Gastrocnemius medialis (tissue), 4 donors: Measurements from ENCODE around the gene ZDHHC8. TPM values are rescaled to one million over a fixed set of nuclear protein-coding genes. Genes with fewer than 3 reads are reported as not detected.

Source experiments
- ATAC-seq, 2 donors: fragments of 150-250 bp; one replicate each; pipeline ENCODE4 v1.9.1; 2016
- DNase-seq, 2 donors: peaks; one replicate each; pipeline ENCODE4 v3.0.0-alpha.2; 2019
- H3K27ac ChIP-seq, 4 donors: fragments of 200-600 bp; sonication (generic); 1 replicate in 1 of 4; 2 replicates in 3 of 4; pipeline ENCODE4 v1.5.1; 2016 to 2018; ENCODE audit warnings: mild to moderate bottlenecking in 2 of 4, moderate library complexity in 1 of 4
- H3K27me3 ChIP-seq, 3 donors: fragments of 200-600 bp; sonication (generic) in 2 of 3; 1 replicate in 1 of 3; 2 replicates in 2 of 3; pipeline versions ENCODE4 v1.5.1 to v1.6.0; 2016 to 2019; ENCODE audit warnings: mild to moderate bottlenecking in 1 of 3, moderate library complexity in 1 of 3
- H3K36me3 ChIP-seq, 2 donors: fragments of 200-600 bp; sonication (generic) in 1 of 2; one replicate each; pipeline ENCODE4 v1.5.1; 2017 to 2018
- H3K4me1 ChIP-seq, 2 donors: fragments of 200-600 bp; sonication (generic) in 1 of 2; one replicate each; pipeline ENCODE4 v1.5.1; 2016 to 2017; ENCODE audit warnings: mild to moderate bottlenecking in 2 of 2
- H3K4me3 ChIP-seq, 4 donors: fragments of 200-600 bp; sonication (generic) in 3 of 4; 1 replicate in 1 of 4; 2 replicates in 3 of 4; pipeline ENCODE4 v1.5.1; 2016 to 2019; ENCODE audit warnings: mild to moderate bottlenecking in 2 of 4
- H3K9me3 ChIP-seq, 3 donors: fragments of 200-600 bp; sonication (generic) in 2 of 3; 1 replicate in 1 of 3; 2 replicates in 2 of 3; pipeline ENCODE4 v1.5.1; 2016 to 2019
- POLR2A ChIP-seq, 2 donors: fragments of 450-650 bp; IDR thresholded peaks; one replicate each; pipeline ENCODE4 v1.6.1; 2017; ENCODE audit warnings: antibody characterized with exemption in 2 of 2, mild to moderate bottlenecking in 2 of 2, moderate library complexity in 2 of 2
- in situ Hi-C, 4 donors: fragments of 200-750 bp; cut with MboI; loops; one replicate each; pipeline versions ENCODE4 v1.15.0 to v1.8.0; 2017; ENCODE audit warnings: low sequenced_read_pairs in 4 of 4
- intact Hi-C: fragments of 100-400 bp; cut with DNase I; formaldehyde crosslinking; loops from one replicate; pipeline ENCODE4 v1.15.1; 2023; ENCODE audit warnings: low total_unique reads
- total RNA-seq, 4 donors: library from RNA; depleted of rRNA; stranded (reverse); fragments of >200 nt; gene quantifications; one replicate each; pipeline versions ENCODE4 v1.1.0 to v1.2.3, GENCODE V29; 2016
- TF ChIP-seq, protein P1 (sequence below), 5 experiments: fragments of 450-650 bp in 3 of 5; fragments of 200-600 bp in 2 of 5; sonication (generic) in 2 of 5; IDR thresholded peaks in 4 of 5; conservative IDR thresholded peaks in 1 of 5; 1 replicate in 4 of 5; 2 replicates in 1 of 5; pipeline ENCODE4 v1.5.1; 2016 to 2019; ENCODE audit warnings: antibody characterized with exemption in 5 of 5, mild to moderate bottlenecking in 3 of 5, moderate library complexity in 3 of 5

The ZDHHC8 gene
- total RNA-seq, 4 donors from 2014 or later = 7.3 to 15.8 (median 12.8) TPM

DNA sequence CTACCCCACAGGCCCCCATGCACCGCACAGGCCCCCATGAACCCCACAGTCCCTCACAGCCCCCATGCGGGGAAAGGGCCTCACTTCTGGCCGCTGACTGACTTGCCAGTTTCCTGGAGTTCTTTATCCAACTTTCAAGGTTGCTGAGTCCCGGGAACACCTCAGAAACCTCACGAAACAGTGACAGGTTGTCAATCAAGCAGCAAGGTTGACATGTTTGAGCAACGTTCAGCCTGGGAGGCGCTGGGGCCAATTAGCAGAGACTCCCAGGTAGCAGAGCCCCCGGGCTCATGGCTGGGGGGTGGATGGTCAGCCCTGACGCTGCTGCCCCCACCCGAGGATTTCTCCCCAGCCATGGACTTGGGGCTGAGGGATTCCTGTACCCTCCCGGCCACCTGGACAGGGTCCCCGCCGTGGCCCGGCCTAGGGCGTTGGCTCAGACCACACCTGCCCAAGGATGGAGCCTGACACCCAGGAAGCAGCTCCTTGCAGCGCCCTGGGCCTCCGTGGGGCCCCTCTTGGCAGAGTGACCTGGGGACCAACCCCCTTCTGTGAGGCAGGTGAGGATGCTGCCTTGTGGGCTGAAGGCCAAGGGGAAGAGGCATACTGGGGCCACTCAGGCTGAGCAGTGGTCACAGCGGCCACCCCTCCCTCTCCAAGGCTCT lies 53.0 kb downstream of the ZDHHC8 start:
- in situ Hi-C loops = no loop called here

DNA sequence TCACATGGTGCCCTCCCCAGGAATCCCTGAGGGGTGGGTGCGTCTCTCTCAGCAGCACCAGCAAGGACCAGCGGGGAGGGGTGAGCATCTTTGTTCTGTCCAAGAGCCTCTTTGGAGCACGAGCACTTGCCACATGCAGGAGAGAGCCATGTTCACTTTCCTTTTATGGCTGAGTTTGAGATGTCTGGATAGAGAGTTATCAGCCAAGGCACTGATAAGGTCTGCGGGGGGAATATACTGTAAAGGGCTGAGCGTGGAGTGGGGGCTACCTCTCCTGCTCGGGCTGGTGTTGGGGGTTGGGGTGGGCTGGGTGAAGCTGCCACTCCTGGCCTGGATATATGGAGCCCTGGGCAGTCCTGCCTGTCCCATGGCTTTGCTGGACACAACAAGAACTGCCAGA lies 54.1 kb downstream of the ZDHHC8 start:
- in situ Hi-C loops (no loop called here), intact Hi-C loops (no loop called here)
- no peak overlapping the region for H3K4me3 ChIP-seq
- DNase-seq = no peak
- H3K36me3 ChIP-seq = no peaks in the 10 kb centered on the region
- no peak overlapping the region for H3K27ac ChIP-seq
- no peaks in the 10 kb centered on the region for H3K27me3 ChIP-seq
- no peak for ATAC-seq
- no peak for TF ChIP-seq POLR2A (IDR thresholded peaks at IDR 0.05)
- TF ChIP-seq, protein P1, sequence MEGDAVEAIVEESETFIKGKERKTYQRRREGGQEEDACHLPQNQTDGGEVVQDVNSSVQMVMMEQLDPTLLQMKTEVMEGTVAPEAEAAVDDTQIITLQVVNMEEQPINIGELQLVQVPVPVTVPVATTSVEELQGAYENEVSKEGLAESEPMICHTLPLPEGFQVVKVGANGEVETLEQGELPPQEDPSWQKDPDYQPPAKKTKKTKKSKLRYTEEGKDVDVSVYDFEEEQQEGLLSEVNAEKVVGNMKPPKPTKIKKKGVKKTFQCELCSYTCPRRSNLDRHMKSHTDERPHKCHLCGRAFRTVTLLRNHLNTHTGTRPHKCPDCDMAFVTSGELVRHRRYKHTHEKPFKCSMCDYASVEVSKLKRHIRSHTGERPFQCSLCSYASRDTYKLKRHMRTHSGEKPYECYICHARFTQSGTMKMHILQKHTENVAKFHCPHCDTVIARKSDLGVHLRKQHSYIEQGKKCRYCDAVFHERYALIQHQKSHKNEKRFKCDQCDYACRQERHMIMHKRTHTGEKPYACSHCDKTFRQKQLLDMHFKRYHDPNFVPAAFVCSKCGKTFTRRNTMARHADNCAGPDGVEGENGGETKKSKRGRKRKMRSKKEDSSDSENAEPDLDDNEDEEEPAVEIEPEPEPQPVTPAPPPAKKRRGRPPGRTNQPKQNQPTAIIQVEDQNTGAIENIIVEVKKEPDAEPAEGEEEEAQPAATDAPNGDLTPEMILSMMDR (IDR thresholded peaks at IDR 0.05 in 4 of 5, conservative IDR thresholded peaks at IDR 0.05 in 1 of 5) = no peak
- no peaks in the 10 kb centered on the region for H3K9me3 ChIP-seq
- no peaks in the 10 kb centered on the region for H3K4me1 ChIP-seq

More for the DNA sequence above, 53.0 kb downstream of the ZDHHC8 start:
- H3K4me3 ChIP-seq = no peak overlapping the region
- no peak for ATAC-seq
- no peaks in the 10 kb centered on the region for H3K9me3 ChIP-seq
- H3K4me1 ChIP-seq = no peaks in the 10 kb centered on the region
- no peaks in the 10 kb centered on the region for H3K36me3 ChIP-seq
- intact Hi-C loops = no loop called here
- no peak overlapping the region for H3K27ac ChIP-seq
- no peak for DNase-seq
- no peaks in the 10 kb centered on the region for H3K27me3 ChIP-seq
- TF ChIP-seq, protein P1 (IDR thresholded peaks at IDR 0.05 in 4 of 5, conservative IDR thresholded peaks at IDR 0.05 in 1 of 5) = no peak
- TF ChIP-seq POLR2A (IDR thresholded peaks at IDR 0.05) = no peak

- no peak for DNase-seq
- Histone ChIP-seq H3K9me3 (no peaks in the 10 kb centered on the region), H3K4me1 (no peaks in the 10 kb centered on the region), H3K27ac (no peak overlapping the region), H3K36me3 (no peaks in the 10 kb centered on the region), H3K4me3 (no peak overlapping the region), H3K27me3 (no peaks in the 10 kb centered on the region)
- TF ChIP-seq, protein P1 (IDR thresholded peaks at IDR 0.05 in 4 of 5, conservative IDR thresholded peaks at IDR 0.05 in 1 of 5) = no peak
- no peak for TF ChIP-seq POLR2A (IDR thresholded peaks at IDR 0.05)
- ATAC-seq = no peak
- in situ Hi-C loops = no loop called here
- intact Hi-C loops = no loop called here
Observed at GRCh38 chr22:20186183-20186870, 54.7 kb downstream of the ZDHHC8 start.

GRCh38 chr22:20186871-20187546 lies 55.4 kb downstream of the ZDHHC8 start:
- DNase-seq (no peak), ATAC-seq (peak in 1 of 2 donors; percentile 33)
- Histone ChIP-seq H3K36me3 (no peaks in the 10 kb centered on the region), H3K27ac (no peak overlapping the region), H3K4me1 (no peaks in the 10 kb centered on the region), H3K9me3 (no peaks in the 10 kb centered on the region), H3K27me3 (no peaks in the 10 kb centered on the region), H3K4me3 (no peak overlapping the region)
- in situ Hi-C loops = no loop called here
- intact Hi-C loops = no loop called here
- TF ChIP-seq, protein P1 (IDR thresholded peaks at IDR 0.05 in 4 of 5, conservative IDR thresholded peaks at IDR 0.05 in 1 of 5) = no peak
- no peak for TF ChIP-seq POLR2A (IDR thresholded peaks at IDR 0.05)
